GM23338 (cell line): ENCODE measurements around the gene ASPRV1. TPM values are rescaled to one million over a fixed set of nuclear protein-coding genes. Genes with fewer than 3 reads are reported as not detected.

Experiments used
- ATAC-seq: fragments of 200-7000 bp; cut with Tn5 transposase; 3 replicates; pipeline ENCODE4 v1.9.1; 2020
- DNase-seq: peaks from one replicate; pipeline ENCODE4 v3.0.0-alpha.2; 2015; ENCODE audit warnings: low spot score
- H2AFZ ChIP-seq: fragments of 200-600 bp; sonication (generic); 2 replicates; pipeline ENCODE4 v1.8.0; 2016; ENCODE audit warnings: antibody characterized with exemption, mild to moderate bottlenecking, moderate library complexity
- H3F3A ChIP-seq: fragments of 200-600 bp; sonication (generic); replicated peaks from 2 replicates; pipeline ENCODE4 v1.8.0; 2017; ENCODE audit warnings: antibody characterized with exemption, mixed run types, low read depth
- H3K27ac ChIP-seq: fragments of 200-600 bp; sonication (generic); 2 replicates; pipeline ENCODE4 v1.6.1; 2016; ENCODE audit warnings: low read depth
- H3K27me3 ChIP-seq: fragments of 200-600 bp; sonication (generic); 2 replicates; pipeline ENCODE4 v1.8.0; 2016; ENCODE audit warnings: mild to moderate bottlenecking, mixed run types, moderate library complexity; ENCODE audit not compliant: insufficient read depth
- H3K36me3 ChIP-seq: fragments of 200-600 bp; sonication (generic); 2 replicates; pipeline ENCODE4 v1.8.0; 2016; ENCODE audit warnings: mild to moderate bottlenecking; ENCODE audit not compliant: insufficient read depth
- H3K4me1 ChIP-seq: fragments of 200-600 bp; sonication (generic); 2 replicates; pipeline ENCODE4 v1.8.0; 2016; ENCODE audit warnings: mild to moderate bottlenecking, moderate library complexity; ENCODE audit not compliant: insufficient read depth
- H3K4me2 ChIP-seq: fragments of 200-600 bp; sonication (generic); 2 replicates; pipeline ENCODE4 v1.7.1; 2017; ENCODE audit warnings: mixed run types
- H3K4me3 ChIP-seq: fragments of 200-600 bp; sonication (generic); 2 replicates; pipeline ENCODE4 v1.6.1; 2016; ENCODE audit warnings: mixed run types
- H3K79me2 ChIP-seq: fragments of 200-600 bp; sonication (generic); replicated peaks from 2 replicates; pipeline ENCODE4 v1.8.0; 2017; ENCODE audit warnings: mild to moderate bottlenecking; ENCODE audit not compliant: insufficient read depth
- H3K9me2 ChIP-seq: fragments of 200-600 bp; sonication (generic); 2 replicates; pipeline ENCODE4 v1.8.0; 2017; ENCODE audit not compliant: insufficient read depth
- H4K20me1 ChIP-seq: fragments of 200-600 bp; sonication (generic); replicated peaks from 2 replicates; pipeline ENCODE4 v1.8.0; 2017; ENCODE audit warnings: mild to moderate bottlenecking; ENCODE audit not compliant: insufficient read depth
- H3K27ac Mint-ChIP-seq: 2 replicates; pipeline ENCODE4 v1.8.0; 2020; ENCODE audit warnings: inconsistent platforms, mild to moderate bottlenecking, moderate library complexity, mixed read lengths
- H3K27me3 Mint-ChIP-seq: 3 replicates; pipeline ENCODE4 v1.8.0; 2022; ENCODE audit warnings: low read depth, mild to moderate bottlenecking, moderate library complexity, mixed read lengths, inconsistent platforms; ENCODE audit not compliant: insufficient read depth, poor library complexity
- H3K36me3 Mint-ChIP-seq: 3 replicates; pipeline ENCODE4 v1.8.0; 2021; ENCODE audit warnings: low read depth, mild to moderate bottlenecking, inconsistent platforms, moderate library complexity, mixed read lengths
- H3K4me1 Mint-ChIP-seq: 3 replicates; pipeline ENCODE4 v1.8.0; 2020; ENCODE audit warnings: mild to moderate bottlenecking, inconsistent platforms, mixed read lengths
- H3K4me3 Mint-ChIP-seq: 3 replicates; pipeline ENCODE4 v1.8.0; 2021; ENCODE audit warnings: moderate library complexity, mild to moderate bottlenecking, inconsistent platforms, mixed read lengths
- H3K9me3 Mint-ChIP-seq: 3 replicates; pipeline ENCODE4 v1.8.0; 2020; ENCODE audit warnings: moderate library complexity, mild to moderate bottlenecking, inconsistent platforms, mixed read lengths
- CREB1 ChIP-seq: fragments of 250-450 bp; sonication (Bioruptor Pico); IDR thresholded peaks from 2 replicates; pipeline ENCODE4 v1.5.0; 2020; ENCODE audit warnings: low read depth, mild to moderate bottlenecking, moderate library complexity
- EZH2 ChIP-seq: fragments of 200-600 bp; sonication (generic); IDR thresholded peaks from one replicate; pipeline ENCODE4 v1.8.0; 2017; ENCODE audit warnings: antibody characterized with exemption, mild to moderate bottlenecking, low read depth; ENCODE audit not compliant: unreplicated experiment
- EZH2phosphoT487 ChIP-seq: fragments of 200-600 bp; sonication (generic); IDR thresholded peaks from one replicate; pipeline ENCODE4 v1.8.1; 2018; ENCODE audit warnings: antibody characterized with exemption; ENCODE audit not compliant: unreplicated experiment
- JUNB ChIP-seq: IDR thresholded peaks from one replicate; pipeline ENCODE4 v1.6.1; 2016; ENCODE audit warnings: antibody characterized with exemption; ENCODE audit not compliant: unreplicated experiment
- NANOG ChIP-seq: IDR thresholded peaks from 2 replicates; pipeline ENCODE4 v1.6.1; 2016; ENCODE audit warnings: antibody characterized with exemption, borderline replicate concordance
- ZNF331 ChIP-seq: fragments of 250-450 bp; sonication (Bioruptor Pico); IDR thresholded peaks from 2 replicates; pipeline ENCODE4 v1.5.0; 2020; ENCODE audit warnings: low read depth, mild to moderate bottlenecking, moderate library complexity
- polyA plus RNA-seq: library from polyadenylated mRNA; unstranded; fragments of >200 nt; fragmentation: Nextera tagmentation; extraction: Ambion mirVana; gene quantifications from 2 replicates; pipeline ENCODE4 v1.2.1, GENCODE V29; 2016
- total RNA-seq: library from RNA; depleted of rRNA; stranded (reverse); fragments of >200 nt; shearing (Covaris generic); gene quantifications from 2 replicates; pipeline ENCODE4 v1.2.3, GENCODE V29; 2014
- TF ChIP-seq, protein P1 (sequence below): fragments of 250-450 bp; sonication (Bioruptor Pico); IDR thresholded peaks from 2 replicates; pipeline ENCODE4 v1.5.0; 2020; ENCODE audit warnings: mild to moderate bottlenecking, moderate library complexity
- TF ChIP-seq, protein P2 (sequence below), 2 experiments: fragments of 200-600 bp in 1 of 2; sonication (generic) in 1 of 2; conservative IDR thresholded peaks; 2 replicates each; pipeline versions ENCODE4 v1.5.1 to v1.6.1; 2016 to 2017; ENCODE audit warnings: antibody characterized with exemption in 2 of 2, low read depth in 2 of 2, mild to moderate bottlenecking in 2 of 2, moderate library complexity in 1 of 2
- TF ChIP-seq, protein P3 (sequence below): IDR thresholded peaks from one replicate; pipeline ENCODE4 v1.6.1; 2018; ENCODE audit warnings: antibody characterized with exemption; ENCODE audit not compliant: unreplicated experiment

The ASPRV1 gene
- total and polyA plus RNA-seq, 2 experiments from 2014 or later = 0.60 to 1.4 TPM

DNA sequence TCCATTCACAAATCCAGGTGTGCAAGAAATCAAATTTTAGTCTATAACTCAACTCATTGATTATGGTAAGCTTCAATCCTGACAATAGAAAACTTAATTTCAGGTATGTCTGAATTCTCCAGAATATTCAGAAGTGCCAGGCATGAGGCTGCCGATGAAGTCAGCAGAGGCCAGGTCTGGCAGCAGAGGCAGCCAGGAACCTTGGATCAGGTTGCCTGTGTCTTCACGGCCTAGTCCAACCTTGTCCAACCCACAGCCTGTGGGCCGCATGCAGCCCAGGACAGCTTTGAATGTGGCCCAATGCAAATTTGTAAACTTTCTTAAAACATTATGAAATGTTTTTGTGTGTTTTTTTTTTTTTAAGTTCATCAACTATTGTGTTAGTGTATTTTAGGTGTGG, 46.9 kb upstream of the ASPRV1 start:
- no peaks in the 10 kb centered on the region for H3F3A ChIP-seq
- Mint-ChIP-seq H3K4me1 (peaks cover 11% of the 10 kb centered on the region), H3K36me3 (no peaks in the 10 kb centered on the region), H3K4me3 (no peak overlapping the region), H3K27ac (no peak overlapping the region), H3K9me3 (no peaks in the 10 kb centered on the region), H3K27me3 (peaks cover 1% of the 10 kb centered on the region)
- no peak overlapping the region for H3K4me2 ChIP-seq
- H2AFZ ChIP-seq = no peak overlapping the region
- no peaks in the 10 kb centered on the region for H3K36me3 ChIP-seq
- peaks cover 18% of the 10 kb centered on the region for H3K4me1 ChIP-seq
- H3K27me3 ChIP-seq = no peaks in the 10 kb centered on the region
- H4K20me1 ChIP-seq = no peaks in the 10 kb centered on the region
- H3K4me3 ChIP-seq = no peak overlapping the region
- H3K9me2 ChIP-seq = no peaks in the 10 kb centered on the region
- ATAC-seq (no peak), DNase-seq (no peak)
- no peaks in the 10 kb centered on the region for H3K79me2 ChIP-seq
- TF ChIP-seq EZH2phosphoT487 (no peak), JUNB (no peak), CREB1 (CRISPR knock-in tag) (no peak), ZNF331 (CRISPR knock-in tag) (no peak), NANOG (no peak), EZH2 (no peak)
- TF ChIP-seq, protein P1, sequence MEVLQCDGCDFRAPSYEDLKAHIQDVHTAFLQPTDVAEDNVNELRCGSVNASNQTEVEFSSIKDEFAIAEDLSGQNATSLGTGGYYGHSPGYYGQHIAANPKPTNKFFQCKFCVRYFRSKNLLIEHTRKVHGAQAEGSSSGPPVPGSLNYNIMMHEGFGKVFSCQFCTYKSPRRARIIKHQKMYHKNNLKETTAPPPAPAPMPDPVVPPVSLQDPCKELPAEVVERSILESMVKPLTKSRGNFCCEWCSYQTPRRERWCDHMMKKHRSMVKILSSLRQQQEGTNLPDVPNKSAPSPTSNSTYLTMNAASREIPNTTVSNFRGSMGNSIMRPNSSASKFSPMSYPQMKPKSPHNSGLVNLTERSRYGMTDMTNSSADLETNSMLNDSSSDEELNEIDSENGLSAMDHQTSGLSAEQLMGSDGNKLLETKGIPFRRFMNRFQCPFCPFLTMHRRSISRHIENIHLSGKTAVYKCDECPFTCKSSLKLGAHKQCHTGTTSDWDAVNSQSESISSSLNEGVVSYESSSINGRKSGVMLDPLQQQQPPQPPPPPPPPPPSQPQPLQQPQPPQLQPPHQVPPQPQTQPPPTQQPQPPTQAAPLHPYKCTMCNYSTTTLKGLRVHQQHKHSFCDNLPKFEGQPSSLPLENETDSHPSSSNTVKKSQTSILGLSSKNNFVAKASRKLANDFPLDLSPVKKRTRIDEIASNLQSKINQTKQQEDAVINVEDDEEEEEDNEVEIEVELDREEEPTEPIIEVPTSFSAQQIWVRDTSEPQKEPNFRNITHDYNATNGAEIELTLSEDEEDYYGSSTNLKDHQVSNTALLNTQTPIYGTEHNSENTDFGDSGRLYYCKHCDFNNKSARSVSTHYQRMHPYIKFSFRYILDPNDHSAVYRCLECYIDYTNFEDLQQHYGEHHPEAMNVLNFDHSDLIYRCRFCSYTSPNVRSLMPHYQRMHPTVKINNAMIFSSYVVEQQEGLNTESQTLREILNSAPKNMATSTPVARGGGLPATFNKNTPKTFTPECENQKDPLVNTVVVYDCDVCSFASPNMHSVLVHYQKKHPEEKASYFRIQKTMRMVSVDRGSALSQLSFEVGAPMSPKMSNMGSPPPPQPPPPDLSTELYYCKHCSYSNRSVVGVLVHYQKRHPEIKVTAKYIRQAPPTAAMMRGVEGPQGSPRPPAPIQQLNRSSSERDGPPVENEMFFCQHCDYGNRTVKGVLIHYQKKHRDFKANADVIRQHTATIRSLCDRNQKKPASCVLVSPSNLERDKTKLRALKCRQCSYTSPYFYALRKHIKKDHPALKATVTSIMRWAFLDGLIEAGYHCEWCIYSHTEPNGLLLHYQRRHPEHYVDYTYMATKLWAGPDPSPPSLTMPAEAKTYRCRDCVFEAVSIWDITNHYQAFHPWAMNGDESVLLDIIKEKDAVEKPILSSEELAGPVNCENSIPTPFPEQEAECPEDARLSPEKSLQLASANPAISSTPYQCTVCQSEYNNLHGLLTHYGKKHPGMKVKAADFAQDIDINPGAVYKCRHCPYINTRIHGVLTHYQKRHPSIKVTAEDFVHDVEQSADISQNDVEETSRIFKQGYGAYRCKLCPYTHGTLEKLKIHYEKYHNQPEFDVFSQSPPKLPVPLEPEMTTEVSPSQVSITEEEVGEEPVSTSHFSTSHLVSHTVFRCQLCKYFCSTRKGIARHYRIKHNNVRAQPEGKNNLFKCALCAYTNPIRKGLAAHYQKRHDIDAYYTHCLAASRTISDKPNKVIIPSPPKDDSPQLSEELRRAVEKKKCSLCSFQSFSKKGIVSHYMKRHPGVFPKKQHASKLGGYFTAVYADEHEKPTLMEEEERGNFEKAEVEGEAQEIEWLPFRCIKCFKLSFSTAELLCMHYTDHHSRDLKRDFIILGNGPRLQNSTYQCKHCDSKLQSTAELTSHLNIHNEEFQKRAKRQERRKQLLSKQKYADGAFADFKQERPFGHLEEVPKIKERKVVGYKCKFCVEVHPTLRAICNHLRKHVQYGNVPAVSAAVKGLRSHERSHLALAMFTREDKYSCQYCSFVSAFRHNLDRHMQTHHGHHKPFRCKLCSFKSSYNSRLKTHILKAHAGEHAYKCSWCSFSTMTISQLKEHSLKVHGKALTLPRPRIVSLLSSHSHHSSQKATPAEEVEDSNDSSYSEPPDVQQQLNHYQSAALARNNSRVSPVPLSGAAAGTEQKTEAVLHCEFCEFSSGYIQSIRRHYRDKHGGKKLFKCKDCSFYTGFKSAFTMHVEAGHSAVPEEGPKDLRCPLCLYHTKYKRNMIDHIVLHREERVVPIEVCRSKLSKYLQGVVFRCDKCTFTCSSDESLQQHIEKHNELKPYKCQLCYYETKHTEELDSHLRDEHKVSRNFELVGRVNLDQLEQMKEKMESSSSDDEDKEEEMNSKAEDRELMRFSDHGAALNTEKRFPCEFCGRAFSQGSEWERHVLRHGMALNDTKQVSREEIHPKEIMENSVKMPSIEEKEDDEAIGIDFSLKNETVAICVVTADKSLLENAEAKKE (CRISPR knock-in tag) = no peak
- TF ChIP-seq, protein P2, sequence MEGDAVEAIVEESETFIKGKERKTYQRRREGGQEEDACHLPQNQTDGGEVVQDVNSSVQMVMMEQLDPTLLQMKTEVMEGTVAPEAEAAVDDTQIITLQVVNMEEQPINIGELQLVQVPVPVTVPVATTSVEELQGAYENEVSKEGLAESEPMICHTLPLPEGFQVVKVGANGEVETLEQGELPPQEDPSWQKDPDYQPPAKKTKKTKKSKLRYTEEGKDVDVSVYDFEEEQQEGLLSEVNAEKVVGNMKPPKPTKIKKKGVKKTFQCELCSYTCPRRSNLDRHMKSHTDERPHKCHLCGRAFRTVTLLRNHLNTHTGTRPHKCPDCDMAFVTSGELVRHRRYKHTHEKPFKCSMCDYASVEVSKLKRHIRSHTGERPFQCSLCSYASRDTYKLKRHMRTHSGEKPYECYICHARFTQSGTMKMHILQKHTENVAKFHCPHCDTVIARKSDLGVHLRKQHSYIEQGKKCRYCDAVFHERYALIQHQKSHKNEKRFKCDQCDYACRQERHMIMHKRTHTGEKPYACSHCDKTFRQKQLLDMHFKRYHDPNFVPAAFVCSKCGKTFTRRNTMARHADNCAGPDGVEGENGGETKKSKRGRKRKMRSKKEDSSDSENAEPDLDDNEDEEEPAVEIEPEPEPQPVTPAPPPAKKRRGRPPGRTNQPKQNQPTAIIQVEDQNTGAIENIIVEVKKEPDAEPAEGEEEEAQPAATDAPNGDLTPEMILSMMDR (conservative IDR thresholded peaks at IDR 0.05; ENCODE audit: low read depth in 2 of 2) = no peak
- TF ChIP-seq, protein P3, sequence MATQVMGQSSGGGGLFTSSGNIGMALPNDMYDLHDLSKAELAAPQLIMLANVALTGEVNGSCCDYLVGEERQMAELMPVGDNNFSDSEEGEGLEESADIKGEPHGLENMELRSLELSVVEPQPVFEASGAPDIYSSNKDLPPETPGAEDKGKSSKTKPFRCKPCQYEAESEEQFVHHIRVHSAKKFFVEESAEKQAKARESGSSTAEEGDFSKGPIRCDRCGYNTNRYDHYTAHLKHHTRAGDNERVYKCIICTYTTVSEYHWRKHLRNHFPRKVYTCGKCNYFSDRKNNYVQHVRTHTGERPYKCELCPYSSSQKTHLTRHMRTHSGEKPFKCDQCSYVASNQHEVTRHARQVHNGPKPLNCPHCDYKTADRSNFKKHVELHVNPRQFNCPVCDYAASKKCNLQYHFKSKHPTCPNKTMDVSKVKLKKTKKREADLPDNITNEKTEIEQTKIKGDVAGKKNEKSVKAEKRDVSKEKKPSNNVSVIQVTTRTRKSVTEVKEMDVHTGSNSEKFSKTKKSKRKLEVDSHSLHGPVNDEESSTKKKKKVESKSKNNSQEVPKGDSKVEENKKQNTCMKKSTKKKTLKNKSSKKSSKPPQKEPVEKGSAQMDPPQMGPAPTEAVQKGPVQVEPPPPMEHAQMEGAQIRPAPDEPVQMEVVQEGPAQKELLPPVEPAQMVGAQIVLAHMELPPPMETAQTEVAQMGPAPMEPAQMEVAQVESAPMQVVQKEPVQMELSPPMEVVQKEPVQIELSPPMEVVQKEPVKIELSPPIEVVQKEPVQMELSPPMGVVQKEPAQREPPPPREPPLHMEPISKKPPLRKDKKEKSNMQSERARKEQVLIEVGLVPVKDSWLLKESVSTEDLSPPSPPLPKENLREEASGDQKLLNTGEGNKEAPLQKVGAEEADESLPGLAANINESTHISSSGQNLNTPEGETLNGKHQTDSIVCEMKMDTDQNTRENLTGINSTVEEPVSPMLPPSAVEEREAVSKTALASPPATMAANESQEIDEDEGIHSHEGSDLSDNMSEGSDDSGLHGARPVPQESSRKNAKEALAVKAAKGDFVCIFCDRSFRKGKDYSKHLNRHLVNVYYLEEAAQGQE = no peak
- H3K27ac ChIP-seq = no peak overlapping the region
